OCI-M2 (cell line): ENCODE data around the gene NOTUM.

Source experiments
- DNase-seq: peaks from one replicate; lab custom pipeline; 2025; ENCODE audit not compliant: unreplicated experiment; lab: John Stamatoyannopoulos, UW

The NOTUM gene

DNA sequence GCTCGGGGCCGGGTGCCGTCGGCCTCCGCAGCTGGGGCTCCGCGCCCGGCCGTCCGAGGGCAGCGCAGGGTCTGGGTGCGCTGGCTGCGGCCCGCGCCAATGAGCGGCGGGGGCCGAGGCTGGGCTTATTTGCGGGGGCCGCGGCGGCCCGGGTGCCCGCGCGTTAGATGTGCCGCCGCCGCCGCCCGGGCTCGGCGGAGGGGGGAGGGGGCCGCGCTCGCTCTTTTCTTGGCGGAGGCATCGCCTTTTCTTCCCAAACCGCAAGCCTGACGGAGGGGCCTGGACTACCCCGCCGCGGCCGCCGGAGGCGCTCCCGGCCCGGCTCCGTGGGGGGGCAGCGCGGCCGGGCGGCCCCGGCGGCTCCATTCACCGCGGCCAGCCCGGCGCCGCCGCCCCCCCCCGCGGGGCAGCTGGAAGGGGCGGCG, at the start of gene NOTUM:
Gene NOTUM, minus strand, starts transcription at position 101 of the 425 bp plus-strand sequence. CDS start 278 bp downstream, outside the sequence.
- no peak for DNase-seq

DNA sequence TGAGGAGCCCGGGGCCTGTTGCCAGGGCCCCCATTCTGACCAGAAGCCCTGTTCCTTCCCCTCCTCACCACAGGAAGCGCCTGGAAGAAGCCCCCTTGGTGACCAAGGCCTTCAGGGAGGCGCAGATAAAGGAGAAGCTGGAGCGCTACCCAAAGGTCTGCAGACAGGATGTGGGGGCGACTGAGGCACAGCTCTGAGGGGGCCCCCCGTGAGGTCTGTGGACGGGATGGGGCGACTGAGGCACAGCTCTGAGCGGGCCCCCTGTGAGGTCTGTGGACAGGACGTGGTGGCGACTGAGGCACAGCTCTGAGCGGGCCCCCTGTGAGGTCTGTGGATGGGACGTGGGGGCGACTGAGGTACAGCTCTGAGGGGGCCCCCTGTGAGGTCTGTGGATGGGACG, 48.4 kb upstream of the NOTUM start:
- DNase-seq = no peak

DNA sequence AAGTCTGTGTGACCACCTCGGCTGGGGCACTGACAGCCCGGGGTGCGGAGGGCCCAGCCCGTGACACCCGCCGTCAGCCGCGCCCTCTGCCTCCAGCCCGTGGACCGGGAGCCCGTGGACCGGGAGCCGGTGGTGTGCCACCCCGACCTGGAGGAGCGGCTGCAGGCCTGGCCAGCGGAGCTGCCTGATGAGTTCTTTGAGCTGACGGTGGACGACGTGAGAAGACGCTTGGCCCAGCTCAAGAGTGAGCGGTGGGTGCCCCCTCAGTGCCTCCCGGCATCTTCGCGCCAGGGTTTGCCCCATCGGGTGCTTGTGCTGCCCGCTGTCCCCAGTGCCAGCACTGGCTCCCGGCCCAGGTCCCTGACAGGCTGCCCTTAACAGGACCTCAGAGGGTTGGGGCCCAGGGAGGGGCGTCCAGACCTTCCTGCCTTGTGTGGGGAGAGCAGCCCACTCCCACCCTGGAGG, 48.0 kb upstream of the NOTUM start:
- DNase-seq = no peak

DNA sequence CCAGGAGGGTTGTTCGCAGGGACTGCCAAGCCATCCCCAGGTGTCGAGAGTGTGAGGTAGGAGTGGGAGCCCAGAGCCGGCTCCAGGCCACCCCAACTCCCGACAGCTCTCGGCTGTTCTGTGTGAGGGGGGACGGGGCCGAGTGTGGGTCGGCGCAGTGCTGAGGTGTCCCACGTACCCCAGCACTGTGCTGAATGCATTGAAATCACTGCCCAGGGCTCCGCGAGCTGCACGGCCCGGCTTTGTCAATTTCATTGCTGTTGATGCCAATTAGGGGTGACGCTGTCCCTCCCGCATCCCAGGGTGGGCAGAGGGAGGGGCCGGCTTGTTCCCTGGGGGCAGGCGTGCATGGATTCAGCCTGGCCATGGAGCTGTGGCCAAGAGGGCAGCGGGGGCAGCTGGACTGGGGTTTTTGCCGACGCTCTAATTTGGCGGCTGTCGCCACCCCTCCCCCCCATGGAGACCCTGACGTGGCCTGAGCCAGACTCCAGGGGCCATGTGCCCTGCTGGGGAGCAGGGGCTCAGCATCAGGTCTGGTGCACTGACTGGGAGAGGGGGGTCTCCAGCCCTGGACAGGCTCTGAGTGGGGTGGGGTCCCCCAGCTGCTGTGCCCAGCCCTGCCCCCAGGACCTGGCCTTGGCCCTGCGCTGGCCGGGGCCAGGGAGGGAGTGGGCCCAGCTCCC, 47.4 kb upstream of the NOTUM start:
- DNase-seq = no peak

DNA sequence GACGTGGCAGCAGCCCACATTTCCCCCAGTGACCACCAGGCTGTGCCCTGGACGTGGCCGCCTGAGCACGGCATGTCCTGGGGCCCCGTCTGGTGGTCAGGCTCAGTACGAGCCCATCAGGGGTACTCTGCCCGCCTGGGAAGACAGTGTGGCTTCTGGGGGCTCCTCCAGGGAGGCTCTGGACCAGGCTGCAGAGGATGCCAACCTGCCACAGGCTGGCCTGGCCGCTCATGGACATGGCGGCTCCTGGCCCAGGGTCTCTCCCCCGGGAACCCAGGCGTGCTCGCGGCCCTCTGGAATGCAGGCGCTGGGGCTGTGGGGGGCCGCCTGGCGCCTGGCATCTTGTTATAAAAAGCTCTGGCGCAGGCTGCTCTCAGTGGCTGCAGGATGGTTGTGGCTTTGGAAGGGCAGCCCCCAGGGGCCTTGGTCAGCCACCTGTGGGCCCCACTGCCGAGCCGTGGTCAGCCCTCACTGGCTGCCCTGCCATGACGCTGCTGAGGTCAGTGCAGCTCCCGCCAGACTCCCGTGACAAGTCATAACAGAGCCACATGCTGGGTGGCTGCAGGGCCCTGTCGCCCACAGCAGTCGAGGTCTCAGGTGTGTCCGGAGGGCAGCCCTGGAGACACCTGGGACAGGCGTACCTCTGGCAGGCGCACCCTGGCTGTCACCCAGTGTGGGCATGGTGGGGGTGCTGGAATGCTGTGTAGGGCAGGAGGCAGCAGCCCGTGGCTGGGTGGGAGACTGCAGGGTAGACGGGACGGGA, 46.7 kb upstream of the NOTUM start:
- DNase-seq = no peak

DNA sequence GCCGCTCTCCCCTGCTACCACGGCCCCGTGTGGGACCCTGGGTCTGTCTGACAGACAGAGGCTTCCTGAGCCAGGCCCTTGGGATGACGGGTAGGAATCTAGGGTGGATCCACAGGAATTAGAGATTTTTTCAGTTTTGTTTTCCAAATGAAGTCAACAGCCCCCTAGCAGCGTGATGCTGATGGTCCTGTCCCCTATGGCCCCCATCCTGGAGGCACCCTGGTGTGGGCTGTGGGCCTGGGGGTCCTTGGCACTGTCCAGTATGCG, 46.2 kb upstream of the NOTUM start:
- DNase-seq = no peak

DNA sequence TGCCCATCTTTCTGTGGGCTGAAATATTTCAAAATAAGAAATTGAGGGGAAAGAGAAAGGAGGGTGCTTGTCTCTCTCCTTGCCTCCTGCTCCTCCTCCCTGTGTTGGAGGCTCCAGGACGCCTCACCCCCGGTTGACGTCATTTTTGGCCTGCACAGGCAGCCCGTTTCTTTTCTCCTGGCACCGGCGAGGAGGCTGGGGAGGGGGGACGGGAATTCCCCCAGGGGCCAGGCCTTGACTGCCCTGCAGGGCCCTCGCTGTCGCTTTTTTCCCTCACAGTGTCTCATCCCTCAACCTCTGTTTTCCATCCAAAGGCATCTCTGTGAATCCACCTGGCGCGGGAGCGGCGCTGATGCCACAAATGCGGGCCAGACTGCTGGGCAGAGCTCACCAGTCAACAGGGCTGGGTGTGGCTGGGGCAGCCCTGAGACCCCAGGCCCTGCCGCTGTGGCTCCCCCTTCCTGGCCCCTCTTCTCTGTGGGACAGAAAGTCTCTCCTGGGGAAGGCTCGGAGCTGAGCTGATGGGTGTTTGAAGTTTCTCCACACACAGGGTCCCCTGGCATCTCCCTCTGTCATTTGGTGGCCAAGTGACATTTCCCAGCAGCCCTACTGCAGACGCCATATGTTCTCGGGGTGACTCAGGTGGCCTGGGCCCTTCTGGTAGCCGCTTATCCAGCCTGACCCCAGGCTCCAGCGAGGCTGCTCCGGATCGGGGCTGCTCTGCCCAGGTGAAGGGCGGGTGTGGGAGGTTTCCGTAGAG, 45.7 kb upstream of the NOTUM start:
- no peak for DNase-seq

DNA sequence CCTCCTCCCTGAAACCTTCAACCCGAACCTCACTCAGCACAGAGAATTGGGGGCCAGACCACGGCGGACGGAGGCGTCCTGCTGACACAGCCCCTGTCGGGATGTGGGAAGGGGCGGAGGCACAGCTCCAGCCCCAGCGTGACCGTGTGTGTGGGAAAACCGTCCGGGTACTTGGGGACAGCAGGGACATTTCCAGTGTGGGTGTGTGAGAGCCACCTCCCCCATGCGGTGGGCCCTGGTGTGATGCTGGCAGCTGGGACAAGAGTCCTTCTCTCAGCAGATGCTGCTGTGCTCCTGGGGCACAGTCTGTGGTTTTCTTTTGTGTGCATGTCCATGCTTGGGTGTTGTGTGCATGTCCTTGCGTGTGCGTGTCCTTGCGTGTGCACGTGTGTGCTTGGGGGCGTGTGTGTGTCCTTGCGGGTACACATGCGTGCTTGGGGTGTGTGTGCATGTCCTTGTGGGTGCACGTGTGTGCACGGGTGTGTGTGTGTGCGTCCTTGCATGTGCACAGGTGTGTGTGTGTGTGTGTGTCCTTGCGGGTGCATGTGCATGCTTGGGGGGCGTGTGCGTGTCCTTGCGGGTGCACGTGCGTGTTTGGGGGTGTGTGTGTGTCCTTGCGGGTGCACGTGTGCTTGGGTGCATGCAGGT, 44.8 kb upstream of the NOTUM start:
- DNase-seq = no peak

DNA sequence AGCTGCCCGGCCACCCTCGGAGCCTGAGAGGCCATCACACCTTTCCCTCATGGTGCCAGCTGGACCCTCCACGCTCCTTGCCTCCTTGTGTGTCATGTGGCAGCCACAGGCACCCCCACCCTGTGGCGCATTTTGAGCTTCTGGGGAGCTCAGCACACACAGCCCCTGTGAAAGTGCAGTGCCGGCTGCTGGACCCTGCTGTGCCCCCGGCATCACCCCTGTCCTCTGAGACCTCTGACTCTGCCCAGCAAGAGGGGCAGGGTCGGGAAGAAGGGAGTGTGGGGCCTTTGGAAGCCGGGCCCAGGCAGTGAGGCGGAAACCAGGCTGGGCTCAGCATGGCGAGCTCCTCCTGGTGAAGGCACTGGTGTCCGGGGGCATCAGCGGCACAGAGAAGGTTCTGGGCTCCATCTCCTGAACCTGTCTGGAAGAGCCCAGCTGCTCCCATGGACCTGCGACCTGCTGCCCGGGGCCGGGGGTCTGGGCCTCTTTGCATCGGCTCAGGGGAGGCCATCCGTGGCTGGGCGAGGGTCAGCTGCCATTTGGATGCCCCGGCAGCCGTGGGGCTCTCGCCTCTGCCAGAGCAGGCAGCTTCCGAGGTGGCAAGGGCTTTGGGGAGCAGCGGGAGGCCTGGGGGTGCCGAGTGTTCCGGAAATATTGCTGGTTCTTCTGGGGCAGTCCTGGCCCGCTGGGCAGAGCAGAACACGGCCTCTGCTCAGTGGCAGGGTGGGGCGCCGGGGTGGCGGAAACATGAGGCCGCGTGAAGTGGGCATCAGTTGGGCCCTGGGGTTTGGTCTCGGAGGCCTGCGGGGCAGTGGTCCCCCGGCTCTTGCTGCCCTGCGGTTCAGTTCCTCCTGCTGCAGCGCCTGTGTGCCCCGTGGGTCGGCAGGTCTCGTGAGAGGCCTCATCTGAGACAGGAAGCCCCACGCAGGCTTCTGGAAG, 43.8 kb upstream of the NOTUM start:
- no peak for DNase-seq

DNA sequence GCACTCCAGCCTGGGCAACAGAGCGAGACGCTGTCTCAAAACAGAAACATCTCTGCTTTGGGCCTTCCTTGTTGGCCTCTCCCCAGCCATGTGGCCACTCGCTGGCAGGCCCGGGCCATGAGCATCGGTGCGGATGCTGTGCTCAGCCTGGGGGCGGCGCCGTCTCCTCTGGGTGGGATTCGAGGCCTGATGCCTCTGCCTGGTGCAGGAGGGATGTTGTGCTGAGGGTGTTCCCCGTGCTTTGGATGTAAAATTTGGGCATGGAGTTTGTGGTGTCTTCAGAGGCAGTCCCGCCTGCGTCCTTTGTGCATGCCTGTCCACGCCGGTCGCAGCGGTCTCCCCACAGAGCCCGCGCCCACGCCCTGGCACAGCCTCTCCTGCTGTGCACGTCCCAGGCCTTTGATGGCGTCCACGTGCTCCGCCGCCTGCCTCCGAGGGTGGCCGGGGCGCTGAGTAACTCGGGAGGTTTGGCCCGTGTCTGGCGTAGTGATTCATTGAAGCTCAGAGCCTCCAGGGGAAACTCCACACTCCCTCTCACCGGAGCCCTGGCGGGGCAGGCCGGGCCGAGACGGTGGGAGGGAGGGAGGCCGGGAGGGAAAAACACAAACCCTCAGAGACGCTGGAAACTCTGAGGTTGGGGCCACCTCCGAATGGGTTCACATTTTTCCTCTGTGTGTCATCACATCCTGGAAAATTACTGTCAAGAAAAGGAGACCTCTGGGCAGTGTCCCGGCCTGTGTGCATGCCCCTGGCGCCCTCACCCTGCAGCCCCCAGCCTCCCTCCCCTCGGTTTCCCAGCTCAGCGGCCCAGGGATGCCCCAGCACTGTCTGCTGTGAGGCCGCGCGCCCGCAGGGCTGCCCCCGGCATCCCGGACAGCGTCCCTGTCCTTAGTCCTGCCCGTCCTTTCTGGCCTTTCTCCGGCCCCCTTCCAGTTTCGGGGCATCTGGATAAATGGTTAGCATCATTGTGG, 42.7 kb upstream of the NOTUM start:
- DNase-seq = no peak

DNA sequence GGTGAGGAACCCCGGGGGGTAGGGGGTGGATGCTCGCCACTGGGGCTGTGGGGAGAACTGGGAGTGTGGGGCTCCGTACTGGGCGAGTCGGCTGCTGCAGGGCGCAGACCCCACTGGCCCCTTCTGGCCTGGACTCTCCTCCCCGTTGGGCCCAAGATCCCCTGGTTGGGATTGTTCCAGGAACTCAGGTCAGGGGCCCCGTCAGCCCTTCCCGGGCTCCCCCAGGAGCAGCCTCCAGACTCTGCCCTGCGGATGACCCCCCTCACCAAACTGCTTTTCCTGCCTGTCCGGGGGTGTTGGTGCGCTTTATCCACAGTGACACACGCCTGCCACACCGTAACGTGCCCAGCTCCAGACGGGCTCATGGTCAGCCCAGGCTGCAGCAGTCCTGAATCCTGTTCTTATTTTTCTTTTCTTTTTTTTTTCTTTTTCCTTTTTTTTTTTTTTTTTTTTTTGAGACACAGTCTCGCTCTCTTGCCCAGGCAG, 40.6 kb upstream of the NOTUM start:
- DNase-seq = no peak

DNA sequence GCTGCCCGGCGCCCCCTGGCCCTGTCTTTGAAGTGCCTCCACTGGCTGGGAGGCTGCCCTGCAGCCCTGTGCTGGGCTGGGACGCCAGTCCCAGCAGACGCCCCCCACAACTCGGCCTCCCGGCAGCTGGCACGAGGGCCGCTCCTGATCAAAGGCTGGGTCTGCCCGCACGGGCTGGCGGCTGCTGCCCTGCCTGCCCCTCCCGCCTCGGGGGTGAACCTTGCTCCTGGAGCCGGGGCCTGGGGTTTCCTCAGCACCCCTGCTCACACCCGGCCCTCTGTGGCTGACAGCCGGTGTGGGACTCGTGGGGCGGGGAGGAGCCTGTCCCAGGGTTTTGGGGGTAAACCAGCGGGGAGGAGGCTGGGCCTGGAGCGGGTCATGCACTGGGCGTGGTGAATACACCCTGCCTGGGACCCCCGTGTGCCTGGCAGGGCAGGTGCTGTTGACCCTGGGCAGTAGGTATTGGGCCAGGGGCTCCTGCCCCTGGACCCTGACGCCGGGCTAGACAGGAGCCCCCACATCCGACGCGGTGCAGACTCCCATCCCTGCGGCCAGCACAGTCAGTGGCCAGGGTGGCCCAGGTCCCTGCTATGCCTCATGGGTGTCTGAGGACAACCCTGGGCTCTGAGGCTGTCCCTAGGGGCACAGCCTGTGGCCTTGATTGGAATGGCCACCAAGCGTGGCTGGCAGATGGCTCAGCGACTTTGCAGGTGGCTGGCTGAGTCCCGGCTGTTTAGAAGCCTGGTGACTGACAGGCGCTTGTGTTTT, 40.0 kb upstream of the NOTUM start:
- DNase-seq = no peak

DNA sequence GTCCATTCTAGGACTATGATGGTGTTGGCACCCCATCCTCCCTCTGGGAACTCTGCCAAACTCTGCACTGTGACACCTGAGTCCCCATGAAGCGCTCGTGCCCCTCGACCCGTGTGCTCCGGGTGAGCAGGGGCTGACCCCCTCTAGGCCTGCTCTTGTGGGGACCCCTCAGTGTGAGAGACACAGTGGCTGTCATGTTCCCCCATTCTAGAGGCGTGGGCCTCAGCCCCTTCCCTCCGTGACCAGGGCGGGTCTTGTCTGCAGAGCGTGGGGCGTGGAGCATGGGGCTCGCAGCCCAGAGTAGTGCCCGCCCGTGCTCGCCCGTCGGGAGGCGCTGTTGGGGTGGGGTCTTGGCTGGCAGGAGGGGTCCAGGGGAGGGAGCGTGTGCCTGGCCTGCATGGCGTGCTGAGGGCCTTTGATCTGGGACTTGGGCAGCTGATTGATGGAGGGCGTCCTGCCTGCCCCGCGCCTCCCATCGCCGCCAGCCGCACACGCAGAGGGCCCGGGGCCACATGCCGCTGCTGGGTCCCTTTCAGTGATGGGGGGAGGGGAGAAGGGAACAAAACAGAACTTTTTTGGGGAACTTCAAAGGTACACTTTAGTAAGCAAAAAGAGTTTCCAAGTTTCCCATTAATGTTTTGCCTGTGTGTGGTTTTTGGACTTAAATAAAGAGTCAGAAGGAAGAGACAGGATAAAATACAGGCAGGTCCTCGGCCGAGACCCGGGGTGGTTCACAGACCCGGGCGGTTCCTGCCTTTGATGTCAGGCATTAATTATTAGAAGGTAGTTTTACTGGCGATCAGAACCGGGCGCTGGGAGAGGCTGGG, 39.2 kb upstream of the NOTUM start:
- DNase-seq = no peak

DNA sequence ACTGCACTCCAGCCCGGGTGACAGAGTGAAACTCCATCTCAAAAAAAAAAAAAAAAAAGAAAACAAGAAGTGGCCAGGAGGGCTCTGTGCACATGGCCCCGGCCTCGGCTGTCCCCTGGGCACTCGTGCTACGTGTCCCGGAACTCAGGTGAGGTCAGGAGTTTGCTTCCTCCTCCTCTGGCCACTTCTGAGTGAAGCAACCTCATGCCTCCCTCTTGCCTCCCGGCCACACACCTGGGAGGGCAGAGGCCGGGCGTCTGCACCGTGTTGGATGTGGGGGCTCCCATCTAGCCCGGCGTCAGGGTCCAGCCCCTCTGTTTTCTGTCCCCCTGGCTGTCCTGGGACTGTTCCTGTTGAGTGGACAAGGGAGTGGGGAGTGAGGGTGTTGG, 38.6 kb upstream of the NOTUM start:
- DNase-seq = no peak

DNA sequence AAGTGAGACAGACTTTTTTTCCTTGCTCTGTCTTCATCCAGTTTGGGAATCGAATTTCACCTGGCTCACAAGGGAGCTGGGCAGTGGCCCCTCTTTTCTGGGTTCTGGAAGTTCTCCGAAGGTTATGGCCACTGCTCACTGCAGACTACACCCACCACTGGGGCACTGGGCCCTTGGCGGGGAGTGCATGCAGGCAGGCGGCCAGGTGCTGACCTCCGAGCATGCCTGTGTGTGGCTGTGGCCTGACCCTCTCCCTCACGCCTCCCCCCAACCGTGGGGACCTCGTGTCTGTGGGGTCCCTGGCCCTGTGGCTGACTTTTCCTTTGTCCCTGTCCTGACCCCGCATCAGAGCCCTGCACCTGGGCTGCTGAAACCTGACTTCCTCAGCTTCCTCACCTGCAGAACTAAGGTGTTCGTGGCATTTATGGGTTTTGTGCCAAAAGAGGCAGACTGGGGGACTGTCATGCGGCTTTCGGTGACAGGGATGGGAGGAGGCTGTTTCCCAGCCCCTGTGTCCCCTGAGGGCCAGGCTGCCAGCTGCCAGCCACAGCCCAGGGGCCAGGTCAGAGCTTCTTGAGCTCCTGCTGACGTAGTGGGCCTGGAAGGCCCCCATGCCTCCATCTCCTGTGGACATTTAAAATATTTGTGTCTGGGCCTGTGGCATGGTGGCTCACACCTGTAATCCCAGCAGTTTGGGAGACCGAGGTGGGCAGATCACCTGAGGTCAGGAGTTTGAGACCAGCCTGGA, 37.9 kb upstream of the NOTUM start:
- DNase-seq = no peak

DNA sequence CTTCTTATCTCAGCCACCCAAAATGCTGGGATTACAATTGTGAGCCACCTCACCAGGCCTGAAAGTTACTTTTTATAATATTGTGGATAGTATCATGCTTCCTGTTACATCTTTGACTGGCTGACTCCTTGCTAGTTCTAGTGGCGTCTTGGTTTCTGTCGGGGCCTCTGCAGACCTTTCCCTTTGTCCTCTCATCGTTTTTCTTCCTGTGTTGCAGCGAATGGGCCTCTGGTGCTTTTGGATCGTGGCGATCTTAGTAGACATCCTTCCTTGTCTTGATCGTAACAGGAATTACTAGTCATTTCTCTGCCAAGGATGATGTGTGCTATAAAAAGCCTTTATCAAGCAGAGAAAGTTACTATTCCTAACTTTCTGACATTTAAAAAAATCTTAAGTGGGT, 37.2 kb upstream of the NOTUM start:
- DNase-seq = no peak
